ENCODE measurements around the gene PXMP4. TPM values are rescaled to one million over a fixed set of nuclear protein-coding genes. Genes with fewer than 3 reads are reported as not detected.

Gene PXMP4
- total RNA-seq, 1 experiment from 2014 or later = 16.9 TPM

- DNase-seq (ENCODE audit: low read depth) = no peak
Measured at GRCh38 chr20:33684533-33685327, 35.4 kb downstream of the PXMP4 start.

- DNase-seq (ENCODE audit: low read depth) = no peak
Measured at GRCh38 chr20:33681728-33682353, 38.3 kb downstream of the PXMP4 start.

DNA sequence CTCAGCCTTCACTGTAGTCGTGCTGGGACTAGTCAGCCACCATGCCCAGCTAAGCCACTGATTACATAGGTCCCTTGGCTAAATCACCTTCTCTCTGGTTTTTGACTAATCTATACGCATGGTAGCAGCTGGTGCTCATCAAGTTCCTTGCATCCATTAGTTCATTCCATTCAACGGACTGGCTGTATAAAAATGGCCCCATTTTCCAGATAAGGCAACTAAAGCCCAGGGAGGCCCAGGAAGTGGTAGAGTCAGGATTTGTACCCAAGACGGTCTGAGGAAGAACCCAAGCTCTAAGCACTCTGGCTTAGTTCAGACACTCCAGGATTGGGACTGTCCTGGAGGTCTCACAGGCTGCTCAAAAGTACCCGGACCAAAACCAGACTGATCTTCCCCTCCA, 38.8 kb downstream of the PXMP4 start:
- no peak for DNase-seq (ENCODE audit: low read depth)

GRCh38 chr20:33680686-33681085, 39.4 kb downstream of the PXMP4 start:
- no peak for DNase-seq (ENCODE audit: low read depth)

DNA sequence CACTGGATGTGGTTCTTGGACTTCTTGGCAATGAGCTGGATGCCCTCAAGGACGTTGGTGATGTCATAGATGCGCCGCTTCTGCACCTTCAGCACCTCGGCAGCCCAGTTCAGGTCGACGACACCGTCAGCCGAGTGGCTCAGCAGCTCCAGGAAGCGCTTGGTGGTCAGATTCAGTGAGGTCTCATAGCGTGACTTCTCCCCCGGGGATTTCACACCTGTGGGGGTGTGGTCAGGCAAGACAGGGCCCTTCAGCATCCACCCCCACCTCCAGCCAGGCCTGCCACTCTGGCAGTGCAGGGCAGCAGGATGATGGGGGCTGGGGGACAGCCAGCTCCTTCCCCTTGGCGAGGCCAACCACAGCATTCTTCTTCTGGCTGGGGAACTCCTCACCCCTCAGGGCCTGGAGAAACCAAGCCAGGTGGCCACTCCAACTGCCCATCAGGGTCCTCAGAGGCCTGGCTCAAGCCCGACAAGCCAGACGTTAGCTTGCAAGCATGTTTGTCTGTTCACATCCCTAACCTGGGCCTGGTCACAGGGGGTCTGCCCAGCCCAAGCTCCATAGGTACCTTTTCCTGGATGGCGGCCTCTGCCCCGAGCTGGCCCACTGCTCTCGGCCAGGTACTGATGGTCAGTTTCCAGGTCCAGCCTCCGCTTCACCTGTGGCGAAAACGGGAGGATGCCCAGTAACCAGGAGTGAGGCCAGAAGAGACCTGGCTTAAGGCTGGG, 40.2 kb downstream of the PXMP4 start:
- no peak for DNase-seq (ENCODE audit: low read depth)

GRCh38 chr20:33677991-33678702, 42.0 kb downstream of the PXMP4 start:
- no peak for DNase-seq (ENCODE audit: low read depth)

- DNase-seq (ENCODE audit: low read depth) = no peak
Measured at GRCh38 chr20:33676652-33677645, 43.2 kb downstream of the PXMP4 start.

DNA sequence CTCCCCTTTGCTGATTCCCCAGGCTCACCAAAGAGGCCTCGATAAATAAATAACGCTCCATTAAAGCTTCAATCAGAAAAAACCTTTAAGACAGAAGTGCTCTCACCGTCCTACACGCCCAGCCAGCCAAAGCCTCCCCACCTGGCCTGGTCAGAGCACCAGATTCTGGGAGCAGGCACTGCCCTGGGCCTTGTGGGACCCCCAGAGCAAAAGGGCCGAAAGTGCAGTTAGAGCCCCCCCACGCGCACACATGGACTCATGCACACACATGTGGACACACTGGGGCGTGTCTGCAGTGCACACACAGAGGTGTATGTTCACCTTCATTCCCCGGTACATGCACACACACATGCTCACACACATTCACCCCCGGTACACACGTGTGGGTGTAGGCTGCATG, 44.0 kb downstream of the PXMP4 start:
- no peak for DNase-seq (ENCODE audit: low read depth)

DNA sequence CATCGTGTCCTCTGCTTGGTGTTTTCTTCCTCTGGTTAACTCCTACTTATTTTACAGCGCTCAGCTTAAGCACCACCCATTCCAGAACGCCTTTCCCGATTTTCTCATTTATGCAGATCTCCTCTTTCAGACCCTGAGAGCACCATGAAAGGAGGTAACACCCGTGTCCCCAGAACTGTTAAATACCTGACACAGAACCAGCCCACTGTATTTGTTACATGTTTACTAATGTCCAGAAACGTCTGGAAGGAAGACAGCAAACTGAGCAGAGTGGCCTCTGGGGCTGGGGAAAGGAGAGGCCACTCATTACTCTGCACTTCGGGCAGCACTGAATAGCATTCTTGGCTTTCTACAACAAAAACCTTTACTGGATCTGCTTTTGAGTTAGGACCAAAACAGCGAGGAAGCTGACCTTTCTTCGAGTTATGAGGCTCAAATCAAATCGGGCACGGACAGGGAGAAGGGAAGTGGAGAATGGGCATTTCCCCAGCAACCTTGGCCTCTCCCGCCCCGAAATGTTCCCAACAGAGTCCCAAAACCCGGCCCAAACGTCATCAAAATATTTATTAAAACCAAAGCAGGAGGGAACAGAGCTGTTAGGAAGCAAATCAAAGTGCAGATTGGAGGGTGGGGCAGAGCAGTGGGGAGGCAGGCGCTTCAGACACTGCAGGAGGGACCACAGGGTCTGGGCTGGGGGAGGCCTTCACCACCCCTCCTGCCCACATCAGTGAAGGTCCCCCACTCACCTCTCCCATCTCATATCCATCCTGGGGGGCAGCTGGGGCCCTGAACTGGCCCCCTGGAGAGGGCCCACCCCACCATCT, 44.8 kb downstream of the PXMP4 start:
- DNase-seq (ENCODE audit: low read depth) = no peak

DNA sequence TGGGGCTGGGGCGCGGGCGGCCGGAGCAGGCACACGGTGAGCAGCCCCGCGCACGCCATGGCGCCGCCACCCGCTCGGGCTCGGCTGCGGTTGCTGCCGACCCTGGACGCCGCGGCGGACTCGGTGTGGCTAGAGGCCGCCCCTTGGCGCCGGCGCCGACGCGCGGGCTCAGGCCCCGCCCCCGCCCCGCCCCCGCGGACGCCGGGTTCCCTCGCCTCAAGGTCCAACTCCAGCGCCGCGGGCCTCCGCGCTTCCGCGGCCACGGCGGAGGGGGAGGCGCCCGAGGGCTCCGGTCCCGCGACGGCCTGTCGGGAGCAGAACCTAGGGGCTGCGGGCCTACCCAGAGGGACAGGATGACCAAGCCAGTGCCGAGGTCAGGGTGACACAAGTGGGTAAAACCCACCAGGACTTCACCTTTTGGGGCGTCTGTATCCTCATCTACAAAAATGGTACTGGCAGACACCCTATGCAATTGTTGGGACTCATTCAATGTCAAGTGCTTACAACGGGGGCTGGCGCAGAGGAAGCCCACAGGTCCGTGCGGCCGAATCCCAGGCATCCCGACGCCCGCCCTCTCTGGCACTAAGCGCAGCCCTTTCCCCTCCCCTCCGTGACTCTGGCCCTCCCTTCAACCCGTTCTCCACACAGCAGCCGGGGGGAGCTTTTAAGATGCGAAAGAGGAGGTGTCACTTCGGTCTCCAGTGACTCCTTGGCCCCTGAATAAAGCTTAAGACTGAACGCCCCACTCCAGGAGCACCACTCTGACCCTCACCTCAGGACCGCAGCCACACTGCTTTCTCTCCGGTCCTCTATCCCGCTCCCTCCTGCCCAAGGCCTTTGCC, 45.6 kb downstream of the PXMP4 start, which contains the start of gene NECAB3:
Gene NECAB3 (minus strand): TSS at position 135 of the 842 bp plus-strand sequence. CDS start 76 bp downstream, at position 59.
- peak; percentile 80 for DNase-seq (ENCODE audit: low read depth)

DNA sequence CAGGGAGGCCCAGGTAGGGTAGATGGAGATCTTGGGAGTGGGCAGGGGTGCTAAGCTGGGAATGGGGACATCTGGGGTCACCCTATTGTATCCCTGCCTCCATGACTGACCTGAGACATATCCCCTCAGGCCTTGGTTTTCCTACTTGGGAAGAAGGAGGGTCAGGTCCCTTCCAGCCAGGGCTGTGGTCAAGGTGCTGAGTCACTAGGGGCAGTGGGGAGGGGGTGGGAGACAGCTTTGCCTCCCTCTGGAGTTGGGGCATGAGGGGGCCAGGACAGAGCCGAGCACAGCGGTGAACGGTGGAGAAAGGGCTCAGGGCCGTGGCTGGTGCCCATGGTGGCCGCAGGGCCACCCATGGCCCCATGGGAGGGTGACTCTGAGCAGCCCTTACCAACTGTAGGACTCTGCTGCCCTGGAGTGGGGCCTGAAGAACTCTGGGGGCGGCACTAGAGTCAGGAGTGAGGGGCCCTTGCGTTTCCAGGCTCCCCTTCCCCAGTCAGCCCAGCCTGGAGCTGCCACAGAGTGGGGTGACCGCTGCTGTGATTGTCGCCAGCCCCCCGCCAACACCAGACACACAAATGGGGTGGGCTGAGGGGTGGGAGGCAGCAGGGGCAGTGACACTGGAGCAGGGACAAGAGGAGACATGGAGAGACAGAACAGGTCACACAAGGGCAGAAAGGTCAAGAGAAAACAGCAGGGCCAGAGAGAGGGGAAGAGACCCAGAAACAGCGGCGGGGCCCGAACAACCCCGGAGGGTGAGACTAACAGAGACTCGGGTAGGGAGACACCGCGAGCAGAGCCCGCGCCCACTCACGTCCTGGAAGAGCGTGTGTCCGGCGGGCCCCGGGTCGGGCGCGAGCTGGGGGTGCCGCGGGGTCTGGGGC, 46.5 kb downstream of the PXMP4 start:
- peak; percentile 71 for DNase-seq (ENCODE audit: low read depth)

DNA sequence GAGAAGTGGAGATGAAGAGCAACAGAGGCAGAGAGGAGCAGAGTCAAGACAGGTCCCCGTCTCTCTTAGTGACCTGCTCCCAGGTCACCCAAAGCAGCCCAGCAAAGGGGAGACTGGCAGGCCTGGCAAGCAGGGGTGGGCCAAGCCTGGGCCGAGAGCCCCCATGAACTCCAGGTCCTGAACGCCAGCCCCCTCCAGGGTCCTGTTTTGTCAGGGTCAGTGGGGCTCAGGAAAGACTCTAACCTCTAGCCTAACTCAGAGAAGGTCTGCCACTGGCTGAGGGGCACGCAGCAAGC, 47.0 kb downstream of the PXMP4 start:
- DNase-seq (ENCODE audit: low read depth) = no peak

- DNase-seq (ENCODE audit: low read depth) = no peak
Measured at GRCh38 chr20:33672426-33673113, 47.5 kb downstream of the PXMP4 start.

DNA sequence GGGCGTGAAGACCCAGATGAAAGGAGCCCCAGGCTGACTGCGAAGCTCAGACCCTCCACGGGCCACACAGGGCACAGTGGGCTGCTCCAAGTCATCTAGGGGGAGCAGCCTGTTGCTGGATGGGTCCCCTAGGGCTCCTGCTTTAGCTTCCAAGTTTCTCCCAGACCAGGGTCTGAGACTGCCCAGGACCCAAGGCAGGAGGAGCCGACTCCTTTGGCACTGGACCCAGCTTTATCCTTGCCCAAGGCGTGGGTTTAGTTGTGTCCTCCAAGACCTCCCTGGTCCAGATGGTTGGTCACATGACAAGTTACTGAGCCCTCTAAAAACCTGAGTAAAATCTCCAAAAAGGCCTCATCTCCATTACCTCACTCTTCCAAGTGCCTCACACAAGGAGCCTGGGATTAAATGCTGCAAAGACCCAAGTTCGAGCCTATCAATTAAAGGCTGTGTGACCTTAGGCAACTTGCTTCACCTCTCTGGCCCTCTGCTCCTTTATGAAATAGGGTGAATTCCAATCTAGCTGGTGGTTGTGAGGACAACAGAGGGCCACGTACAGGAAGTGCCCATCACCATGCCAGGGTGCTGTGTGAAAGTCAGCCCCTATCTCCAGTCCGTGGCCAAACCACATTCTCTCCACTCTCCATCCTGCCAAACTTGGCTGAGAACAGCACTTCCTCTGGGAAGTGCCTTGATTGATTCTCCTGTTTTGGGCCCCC, 48.4 kb downstream of the PXMP4 start:
- DNase-seq (ENCODE audit: low read depth) = no peak

GRCh38 chr20:33670715-33671499, 49.2 kb downstream of the PXMP4 start:
- DNase-seq (ENCODE audit: low read depth) = no peak

All from RPMI7951 (cell line).